ENCODE data around the gene TTLL12. TPM values are rescaled to one million over a fixed set of nuclear protein-coding genes. Genes with fewer than 3 reads are reported as not detected.

Gene TTLL12
- total and polyA plus RNA-seq, 2 of the 8 experiments (the other 6 are each of a cell fraction or from before 2014, with no cell fraction given) = 101 to 124 TPM

DNA sequence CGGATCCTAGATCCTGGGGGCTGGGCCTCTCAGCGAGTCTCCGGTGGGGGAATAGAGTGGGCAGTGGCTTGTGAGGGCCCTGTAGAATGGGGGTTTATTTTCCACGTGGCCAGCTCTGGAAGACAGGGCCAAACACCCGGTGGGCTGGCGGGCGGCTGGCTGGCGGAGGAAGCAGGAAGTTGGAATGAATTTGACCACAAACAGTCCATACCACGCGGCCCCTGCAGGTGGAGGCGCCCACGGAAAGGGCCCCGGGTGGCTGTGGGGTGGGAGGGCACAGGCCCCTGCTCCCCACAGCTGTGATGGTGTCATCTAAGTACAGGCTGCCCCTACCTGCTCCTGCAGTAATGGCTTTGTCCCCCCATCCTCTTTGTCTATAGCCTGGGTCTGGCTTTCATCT, 58.8 kb downstream of the TTLL12 start:
- no peaks in the 10 kb centered on the region for H3K9me3 ChIP-seq (ENCODE audit: insufficient read depth in 2 of 2, low read depth in 1 of 2, low read length in 1 of 2)
- CTCF ChIA-PET (ENCODE audit: partially characterized antibody) = interaction anchor here (1.0 to 2.2 kb wide), 3 partner anchors 13 to 68 kb away, joined by 3 to 5 read pairs (median 4); no protein-coding TSS in a partner anchor
- POLR2A ChIA-PET (ENCODE audit: partially characterized antibody) = no interaction called here
- peaks cover 0 to 6% (median 0%) of the 10 kb centered on the region in 4 experiments; a peak in 3 of 7 replicates for H3K4me1 ChIP-seq (replicated peaks in 1 of 4; ENCODE audit: control insufficient read depth in 3 of 4, insufficient read depth in 4 of 4, low read length in 3 of 4)
- DNase-seq (ENCODE audit: low read depth in 1 of 2, low spot score in 2 of 2) (no peak), FAIRE-seq (no peak)
- H2BK5ac ChIP-seq (ENCODE audit: low read depth, low read length) = no peak overlapping the region
- peaks cover 2 to 15% (median 3%) of the 10 kb centered on the region in 4 experiments; a peak in 4 of 8 replicates for H3K36me3 ChIP-seq (ENCODE audit: control insufficient read depth in 2 of 4, insufficient read depth in 4 of 4, low read length in 3 of 4)
- no peak overlapping the region for H3K27ac ChIP-seq (ENCODE audit: low read depth, low read length)
- H3K56ac ChIP-seq (replicated peaks; ENCODE audit: insufficient read length, low read depth, low read length) = no peak overlapping the region
- H3K4ac ChIP-seq (replicated peaks; ENCODE audit: insufficient read length, low read depth, low read length) = no peak overlapping the region
- no peak overlapping the region for H3K18ac ChIP-seq (ENCODE audit: extremely low read depth, low read length)
- no peak overlapping the region for H4K8ac ChIP-seq (ENCODE audit: extremely low read depth, insufficient read depth, low read length)
- peaks cover 3 to 12% of the 10 kb centered on the region in 2 experiments for H4K20me1 ChIP-seq (replicated peaks in 1 of 2; ENCODE audit: control insufficient read depth in 1 of 2, insufficient read depth in 2 of 2, low read length in 2 of 2)
- no peak overlapping the region for H2BK15ac ChIP-seq (ENCODE audit: low read length)
- H2AK5ac ChIP-seq (ENCODE audit: low read depth, low read length) = no peak overlapping the region
- H3K4me2 ChIP-seq (ENCODE audit: insufficient read depth in 1 of 2, low read depth in 2 of 2, low read length in 2 of 2) = no peak overlapping the region
- WGBS, 2 experiments (ENCODE audit: extremely low coverage in 1 of 2, insufficient coverage in 1 of 2, insufficient read length in 1 of 2, insufficient replicate concordance in 2 of 2, low coverage in 1 of 2, low lambda C conversion rate in 2 of 2, missing lambda C conversion rate in 1 of 2) = 84% methylated on average over 13 of the region's 13 CpGs; no CpG with 5 or more reads in 1 of the 2 experiments
- H3K79me1 ChIP-seq (ENCODE audit: low read depth, low read length) = peaks cover 5% of the 10 kb centered on the region
- H3K79me2 ChIP-seq (ENCODE audit: control insufficient read depth in 1 of 2, insufficient read depth in 2 of 2, low read length in 2 of 2) = no peaks in the 10 kb centered on the region
- H3K9ac ChIP-seq (replicated peaks in 1 of 4; ENCODE audit: extremely low read depth in 1 of 4, low read depth in 3 of 4, low read length in 3 of 4) = no peak overlapping the region
- no peak overlapping the region for H2AFZ ChIP-seq (ENCODE audit: low read length)
- no peak overlapping the region for H4K5ac ChIP-seq (ENCODE audit: insufficient read length, low read depth, low read length)
- H4K91ac ChIP-seq (replicated peaks; ENCODE audit: insufficient read length, low read length) = no peak overlapping the region
- H3K27me3 ChIP-seq (replicated peaks in 1 of 4; ENCODE audit: control insufficient read depth in 3 of 4, extremely low read depth in 1 of 4, insufficient read depth in 3 of 4, low read length in 3 of 4) = no peaks in the 10 kb centered on the region
- no peak overlapping the region for H3K23ac ChIP-seq (ENCODE audit: insufficient read length)
- H2BK20ac ChIP-seq (ENCODE audit: low read length) = no peak overlapping the region
- no peak overlapping the region for H3K14ac ChIP-seq (ENCODE audit: insufficient read length)
- TF ChIP-seq YY1 (IDR thresholded peaks at IDR 0.05; ENCODE audit: low read depth, low read length) (no peak), CBX5 (IDR thresholded peaks at IDR 0.05; ENCODE audit: low read depth, low read length) (no peak), RBBP5 (IDR thresholded peaks at IDR 0.05; ENCODE audit: borderline replicate concordance, low read depth, low read length) (no peak), CREB1 (IDR thresholded peaks at IDR 0.05) (no peak), RNF2 (IDR thresholded peaks at IDR 0.05; ENCODE audit: borderline replicate concordance, low read depth, low read length, missing control alignments, poor library complexity, severe bottlenecking) (no peak), GABPA (IDR thresholded peaks at IDR 0.05; ENCODE audit: borderline replicate concordance, insufficient read depth, low read length) (no peak), POU5F1 (IDR thresholded peaks at IDR 0.05; ENCODE audit: low read depth, low read length) (no peak)
- no peak overlapping the region for H3K4me3 ChIP-seq (ENCODE audit: extremely low read depth in 1 of 4, insufficient read depth in 2 of 4, low read depth in 3 of 4, low read length in 4 of 4)
- no peak overlapping the region for H2BK120ac ChIP-seq (replicated peaks; ENCODE audit: low read depth, low read length)
- no peak overlapping the region for H2BK12ac ChIP-seq (ENCODE audit: low read depth, low read length)
- H3K23me2 ChIP-seq (ENCODE audit: low read depth, low read length) = no peaks in the 10 kb centered on the region
